Upper lobe of left lung (tissue), 4 donors: ENCODE measurements around the gene MYNN.

Experiments
- CTCF ChIP-seq, 6 experiments: fragments of 450-650 bp in 4 of 6; fragments of 200-600 bp in 2 of 6; sonication (generic) in 2 of 6; IDR thresholded peaks; one replicate each; pipeline ENCODE4 v1.5.1; 2016 to 2019; ENCODE audit warnings: antibody characterized with exemption in 6 of 6
- EP300 ChIP-seq, 4 donors: sonication (generic); formaldehyde crosslinking; IDR thresholded peaks; one replicate each; pipeline ENCODE4 v1.5.1; 2017; ENCODE audit warnings: antibody characterized with exemption in 4 of 4, control low read depth in 2 of 4
- POLR2A ChIP-seq, 4 donors: fragments of 450-650 bp; IDR thresholded peaks; one replicate each; pipeline ENCODE4 v1.5.1; 2016 to 2017; ENCODE audit warnings: antibody characterized with exemption in 4 of 4, mild to moderate bottlenecking in 2 of 4
- POLR2AphosphoS5 ChIP-seq, 2 donors: sonication (generic); formaldehyde crosslinking; IDR thresholded peaks; one replicate each; pipeline ENCODE4 v1.5.1; 2017; ENCODE audit warnings: antibody characterized with exemption in 2 of 2

- TF ChIP-seq CTCF (IDR thresholded peaks at IDR 0.05) (no peak), POLR2A (IDR thresholded peaks at IDR 0.05) (no peak), POLR2AphosphoS5 (IDR thresholded peaks at IDR 0.05) (no peak), EP300 (IDR thresholded peaks at IDR 0.05) (no peak)
Measured at GRCh38 chr3:169813278-169813677, 40.1 kb downstream of the MYNN start.
